ENCODE data around the gene COMMD1.

GRCh38 chr2:61998426-61998825 lies 93.0 kb downstream of the COMMD1 start:
- TF ChIP-seq MAX (IDR thresholded peaks at IDR 0.05; ENCODE audit: low read depth): no peak
- TF ChIP-seq EZH2phosphoT487 (IDR thresholded peaks at IDR 0.05; ENCODE audit: borderline replicate concordance, low read depth): no peak
- no peak for TF ChIP-seq RXRA (IDR thresholded peaks at IDR 0.05; ENCODE audit: borderline replicate concordance, low read depth)
- no peak for TF ChIP-seq CTCF (IDR thresholded peaks at IDR 0.05)
- no peak for TF ChIP-seq SIN3A (IDR thresholded peaks at IDR 0.05; ENCODE audit: borderline replicate concordance, low read depth, low read length)
- no peak for TF ChIP-seq RFX5 (IDR thresholded peaks at IDR 0.05; ENCODE audit: low read length)
- TF ChIP-seq EP300 (IDR thresholded peaks at IDR 0.05; ENCODE audit: borderline replicate concordance in 1 of 2, low read depth in 1 of 2, low read length in 1 of 2): no peak
- TF ChIP-seq SMC3 (IDR thresholded peaks at IDR 0.05; ENCODE audit: low read depth, low read length): no peak
- TF ChIP-seq TCF12 (IDR thresholded peaks at IDR 0.05): no peak
